Skeletal muscle cell (primary cell): Measurements from ENCODE around the gene RCAN2.

Experiments used
- DNase-seq: peaks from one replicate; pipeline ENCODE4 v3.0.0-alpha.2; 2010; ENCODE audit warnings: low read depth
- H3K4me3 ChIP-seq: 2 replicates; pipeline ENCODE4 v1.5.1; 2011; ENCODE audit warnings: low read depth, mild to moderate bottlenecking, control low read depth, low read length, moderate library complexity

Gene RCAN2

GRCh38 chr6:46501136-46502089, 10.2 kb upstream of the RCAN2 start:
- H3K4me3 ChIP-seq: no peak overlapping the region
- DNase-seq: no peak

- no peak for DNase-seq
- H3K4me3 ChIP-seq: no peak overlapping the region
Observed at GRCh38 chr6:46500382-46500781, 9.1 kb upstream of the RCAN2 start.

GRCh38 chr6:46491628-46492547, 639 bp upstream of the RCAN2 start:
- no peak for DNase-seq
- H3K4me3 ChIP-seq: peak overlapping the region; percentile 57

- DNase-seq: no peak
- H3K4me3 ChIP-seq: peak overlapping the region; percentile 57
Observed at GRCh38 chr6:46490425-46491200, 636 bp downstream of the RCAN2 start.

GRCh38 chr6:46486181-46486580, 5.1 kb downstream of the RCAN2 start:
- H3K4me3 ChIP-seq: no peak overlapping the region
- no peak for DNase-seq

- H3K4me3 ChIP-seq: no peak overlapping the region
- DNase-seq: no peak
Observed at GRCh38 chr6:46484081-46484820, 7.0 kb downstream of the RCAN2 start.

GRCh38 chr6:46476301-46476700, 14.9 kb downstream of the RCAN2 start:
- H3K4me3 ChIP-seq: no peak overlapping the region
- DNase-seq: no peak

- H3K4me3 ChIP-seq: no peak overlapping the region
- peak; percentile 50 for DNase-seq
Observed at GRCh38 chr6:46473881-46474280, 17.4 kb downstream of the RCAN2 start.

GRCh38 chr6:46472243-46472642, 19.0 kb downstream of the RCAN2 start:
- no peak for DNase-seq
- no peak overlapping the region for H3K4me3 ChIP-seq

GRCh38 chr6:46469021-46469420, 22.2 kb downstream of the RCAN2 start:
- no peak overlapping the region for H3K4me3 ChIP-seq
- DNase-seq: no peak

GRCh38 chr6:46468403-46469010, 22.7 kb downstream of the RCAN2 start:
- DNase-seq: no peak
- no peak overlapping the region for H3K4me3 ChIP-seq

- DNase-seq: no peak
- H3K4me3 ChIP-seq: no peak overlapping the region
Observed at GRCh38 chr6:46466570-46466969, 24.7 kb downstream of the RCAN2 start.

GRCh38 chr6:46465294-46466165, 25.7 kb downstream of the RCAN2 start:
- DNase-seq: no peak
- no peak overlapping the region for H3K4me3 ChIP-seq

- no peak for DNase-seq
- H3K4me3 ChIP-seq: no peak overlapping the region
Observed at GRCh38 chr6:46456297-46456696, 35.0 kb downstream of the RCAN2 start.

- no peak for DNase-seq
- H3K4me3 ChIP-seq: no peak overlapping the region
Observed at GRCh38 chr6:46454691-46455090, 36.6 kb downstream of the RCAN2 start.

GRCh38 chr6:46453741-46454316, 37.4 kb downstream of the RCAN2 start:
- DNase-seq: peak; percentile 49
- H3K4me3 ChIP-seq: no peak overlapping the region

- no peak overlapping the region for H3K4me3 ChIP-seq
- peak; percentile 67 for DNase-seq
Observed at GRCh38 chr6:46453216-46453615, 38.0 kb downstream of the RCAN2 start.
